Activated T-helper 17 cell treated with anti-CD3 and anti-CD28 coated beads, Interleukin-2, amount 50 U/mL, for 72 hours (primary cell): ENCODE data around the gene DEFB112. TPM values are rescaled to one million over a fixed set of nuclear protein-coding genes. Genes with fewer than 3 reads are reported as not detected.

ENCODE experiments used
- ATAC-seq: fragments of 150-1000 bp; cut with Tn5 transposase; replicated peaks from 2 replicates; pipeline ENCODE4 v1.10.0; 2021; ENCODE audit warnings: mild to moderate bottlenecking, moderate library complexity
- H3K27ac Mint-ChIP-seq: one replicate; pipeline ENCODE4 v1.8.0; 2022; ENCODE audit warnings: mixed read lengths
- H3K27me3 Mint-ChIP-seq: one replicate; pipeline ENCODE4 v1.8.0; 2022; ENCODE audit warnings: mixed read lengths
- H3K36me3 Mint-ChIP-seq: one replicate; pipeline ENCODE4 v1.8.0; 2022; ENCODE audit warnings: low read depth, mild to moderate bottlenecking, mixed read lengths
- H3K4me1 Mint-ChIP-seq: one replicate; pipeline ENCODE4 v1.8.0; 2022; ENCODE audit warnings: mixed read lengths
- H3K4me3 Mint-ChIP-seq: one replicate; pipeline ENCODE4 v1.8.0; 2022; ENCODE audit warnings: mild to moderate bottlenecking, mixed read lengths
- H3K9me3 Mint-ChIP-seq: one replicate; pipeline ENCODE4 v1.8.0; 2022; ENCODE audit warnings: mixed read lengths
- total RNA-seq, 2 donors: library from RNA; stranded (reverse); gene quantifications; one replicate each; pipeline ENCODE4 v1.2.3, GENCODE V29; 2022

Gene DEFB112
- total RNA-seq, result not detected

GRCh38 chr6:50049829-50050228, at the start of gene DEFB112:
TSS of gene DEFB112 (minus strand) at chr6:50049929. CDS start at chr6:50049869, 60 bp downstream.
- Mint-ChIP-seq H3K4me1 (no peaks in the 10 kb centered on the region), H3K9me3 (peaks cover 3% of the 10 kb centered on the region), H3K27me3 (no peaks in the 10 kb centered on the region), H3K27ac (no peak within 1 kb of the TSS), H3K36me3 (no peaks in the 10 kb centered on the region), H3K4me3 (no peak within 1 kb of the TSS)
- no peak for ATAC-seq

- ATAC-seq, result no peak
- peaks cover 4% of the 10 kb centered on the region for H3K9me3 Mint-ChIP-seq
- no peaks in the 10 kb centered on the region for H3K27me3 Mint-ChIP-seq
- no peak overlapping the region for H3K4me3 Mint-ChIP-seq
- no peaks in the 10 kb centered on the region for H3K36me3 Mint-ChIP-seq
- H3K27ac Mint-ChIP-seq, result no peak overlapping the region
- H3K4me1 Mint-ChIP-seq, result no peaks in the 10 kb centered on the region
These were observed 48.9 kb upstream of the DEFB112 start for GRCh38 chr6:50098641-50098993.

GRCh38 chr6:50097966-50098640, 48.4 kb upstream of the DEFB112 start:
- H3K36me3 Mint-ChIP-seq, result no peaks in the 10 kb centered on the region
- H3K27ac Mint-ChIP-seq, result no peak overlapping the region
- ATAC-seq, result no peak
- peaks cover 4% of the 10 kb centered on the region for H3K9me3 Mint-ChIP-seq
- H3K4me1 Mint-ChIP-seq, result no peaks in the 10 kb centered on the region
- H3K4me3 Mint-ChIP-seq, result no peak overlapping the region
- no peaks in the 10 kb centered on the region for H3K27me3 Mint-ChIP-seq

GRCh38 chr6:50096296-50096695, 46.6 kb upstream of the DEFB112 start:
- H3K4me1 Mint-ChIP-seq, result no peaks in the 10 kb centered on the region
- no peak overlapping the region for H3K27ac Mint-ChIP-seq
- no peak for ATAC-seq
- no peaks in the 10 kb centered on the region for H3K27me3 Mint-ChIP-seq
- H3K36me3 Mint-ChIP-seq, result no peaks in the 10 kb centered on the region
- no peak overlapping the region for H3K4me3 Mint-ChIP-seq
- H3K9me3 Mint-ChIP-seq, result no peaks in the 10 kb centered on the region

GRCh38 chr6:50093938-50094272, 44.2 kb upstream of the DEFB112 start:
- H3K36me3 Mint-ChIP-seq, result no peaks in the 10 kb centered on the region
- H3K27ac Mint-ChIP-seq, result no peak overlapping the region
- H3K27me3 Mint-ChIP-seq, result no peaks in the 10 kb centered on the region
- ATAC-seq, result no peak
- H3K9me3 Mint-ChIP-seq, result peaks cover 6% of the 10 kb centered on the region
- H3K4me3 Mint-ChIP-seq, result no peak overlapping the region
- H3K4me1 Mint-ChIP-seq, result no peaks in the 10 kb centered on the region

- H3K4me3 Mint-ChIP-seq, result no peak overlapping the region
- H3K27ac Mint-ChIP-seq, result no peak overlapping the region
- no peaks in the 10 kb centered on the region for H3K36me3 Mint-ChIP-seq
- H3K27me3 Mint-ChIP-seq, result no peaks in the 10 kb centered on the region
- peaks cover 6% of the 10 kb centered on the region for H3K9me3 Mint-ChIP-seq
- no peak for ATAC-seq
- no peaks in the 10 kb centered on the region for H3K4me1 Mint-ChIP-seq
These were observed 43.6 kb upstream of the DEFB112 start for GRCh38 chr6:50093116-50093937.

GRCh38 chr6:50091641-50092040, 41.9 kb upstream of the DEFB112 start:
- Mint-ChIP-seq H3K27ac (no peak overlapping the region), H3K36me3 (no peaks in the 10 kb centered on the region), H3K4me3 (no peak overlapping the region), H3K4me1 (no peaks in the 10 kb centered on the region), H3K27me3 (no peaks in the 10 kb centered on the region), H3K9me3 (peaks cover 6% of the 10 kb centered on the region)
- ATAC-seq, result no peak

GRCh38 chr6:50089911-50090310, 40.2 kb upstream of the DEFB112 start:
- Mint-ChIP-seq H3K9me3 (peaks cover 6% of the 10 kb centered on the region), H3K4me1 (no peaks in the 10 kb centered on the region), H3K4me3 (no peak overlapping the region), H3K27ac (no peak overlapping the region), H3K36me3 (no peaks in the 10 kb centered on the region), H3K27me3 (no peaks in the 10 kb centered on the region)
- no peak for ATAC-seq

GRCh38 chr6:50087231-50087954, 37.7 kb upstream of the DEFB112 start:
- Mint-ChIP-seq H3K4me1 (no peaks in the 10 kb centered on the region), H3K27ac (no peak overlapping the region), H3K9me3 (peaks cover 6% of the 10 kb centered on the region), H3K36me3 (no peaks in the 10 kb centered on the region), H3K27me3 (no peaks in the 10 kb centered on the region), H3K4me3 (no peak overlapping the region)
- no peak for ATAC-seq

- Mint-ChIP-seq H3K36me3 (no peaks in the 10 kb centered on the region), H3K27me3 (no peaks in the 10 kb centered on the region), H3K4me1 (no peaks in the 10 kb centered on the region), H3K9me3 (peaks cover 13% of the 10 kb centered on the region), H3K27ac (no peak overlapping the region), H3K4me3 (no peak overlapping the region)
- no peak for ATAC-seq
These were observed 27.7 kb upstream of the DEFB112 start for GRCh38 chr6:50077385-50077784.

GRCh38 chr6:50076431-50076830, 26.7 kb upstream of the DEFB112 start:
- H3K9me3 Mint-ChIP-seq, result peaks cover 19% of the 10 kb centered on the region
- H3K4me1 Mint-ChIP-seq, result no peaks in the 10 kb centered on the region
- no peak overlapping the region for H3K27ac Mint-ChIP-seq
- ATAC-seq, result no peak
- no peaks in the 10 kb centered on the region for H3K27me3 Mint-ChIP-seq
- no peaks in the 10 kb centered on the region for H3K36me3 Mint-ChIP-seq
- no peak overlapping the region for H3K4me3 Mint-ChIP-seq

- Mint-ChIP-seq H3K4me1 (no peaks in the 10 kb centered on the region), H3K27me3 (no peaks in the 10 kb centered on the region), H3K27ac (no peak overlapping the region), H3K4me3 (no peak overlapping the region), H3K36me3 (no peaks in the 10 kb centered on the region), H3K9me3 (peaks cover 13% of the 10 kb centered on the region)
- no peak for ATAC-seq
These were observed 22.2 kb upstream of the DEFB112 start for GRCh38 chr6:50071921-50072320.

GRCh38 chr6:50070101-50070500, 20.4 kb upstream of the DEFB112 start:
- no peak for ATAC-seq
- Mint-ChIP-seq H3K36me3 (no peaks in the 10 kb centered on the region), H3K27me3 (no peaks in the 10 kb centered on the region), H3K27ac (no peak overlapping the region), H3K4me3 (no peak overlapping the region), H3K9me3 (peaks cover 13% of the 10 kb centered on the region), H3K4me1 (no peaks in the 10 kb centered on the region)

- no peak for ATAC-seq
- H3K27me3 Mint-ChIP-seq, result no peaks in the 10 kb centered on the region
- H3K9me3 Mint-ChIP-seq, result peaks cover 8% of the 10 kb centered on the region
- H3K4me1 Mint-ChIP-seq, result no peaks in the 10 kb centered on the region
- no peaks in the 10 kb centered on the region for H3K36me3 Mint-ChIP-seq
- H3K27ac Mint-ChIP-seq, result no peak overlapping the region
- no peak overlapping the region for H3K4me3 Mint-ChIP-seq
These were observed 12.3 kb upstream of the DEFB112 start for GRCh38 chr6:50062051-50062450.

GRCh38 chr6:50056242-50056641, 6.5 kb upstream of the DEFB112 start:
- Mint-ChIP-seq H3K27me3 (no peaks in the 10 kb centered on the region), H3K9me3 (no peaks in the 10 kb centered on the region), H3K27ac (no peak overlapping the region), H3K36me3 (no peaks in the 10 kb centered on the region), H3K4me1 (no peaks in the 10 kb centered on the region), H3K4me3 (no peak overlapping the region)
- ATAC-seq, result no peak
